HEK293T (cell line): Measurements from ENCODE around the gene PACC1.

ENCODE experiments used
- CTCF ChIA-PET: fragments of 350-600 bp; formaldehyde crosslinking; extraction: SDS; loops from one replicate; lab custom pipeline; 2021; ENCODE audit warnings: antibody characterized with exemption, inconsistent platforms; lab: Yijun Ruan, JAX
- POLR2A ChIA-PET: fragments of 350-600 bp; formaldehyde crosslinking; extraction: SDS; loops from one replicate; lab custom pipeline; 2020; ENCODE audit warnings: antibody characterized with exemption, inconsistent platforms; lab: Yijun Ruan, JAX
- DNase-seq: peaks from one replicate; pipeline ENCODE4 v3.0.0; 2012; ENCODE audit warnings: mixed read lengths; ENCODE audit errors: extremely low spot score
- ARNT ChIP-seq: fragments of 450-650 bp; IDR thresholded peaks from 2 replicates; pipeline ENCODE4 v1.6.1; 2017; ENCODE audit warnings: mild to moderate bottlenecking
- BHLHE40 ChIP-seq: fragments of 450-650 bp; IDR thresholded peaks from 2 replicates; pipeline ENCODE4 v1.6.1; 2016; ENCODE audit warnings: mild to moderate bottlenecking, moderate library complexity, borderline replicate concordance
- CTBP1 ChIP-seq: fragments of 450-650 bp; IDR thresholded peaks from 2 replicates; pipeline ENCODE4 v1.6.1; 2016; ENCODE audit warnings: borderline replicate concordance
- ELF4 ChIP-seq: fragments of 450-650 bp; IDR thresholded peaks from 2 replicates; pipeline ENCODE4 v1.6.1; 2017; ENCODE audit warnings: antibody characterized with exemption
- FOXA1 ChIP-seq: fragments of 450-650 bp; IDR thresholded peaks from 2 replicates; pipeline ENCODE4 v1.6.1; 2016; ENCODE audit warnings: mild to moderate bottlenecking
- FOXK2 ChIP-seq: fragments of 450-650 bp; IDR thresholded peaks from 2 replicates; pipeline ENCODE4 v1.6.1; 2016; ENCODE audit warnings: mild to moderate bottlenecking
- FOXM1 ChIP-seq: fragments of 450-650 bp; IDR thresholded peaks from 2 replicates; pipeline ENCODE4 v1.6.1; 2017; ENCODE audit warnings: mild to moderate bottlenecking, borderline replicate concordance
- HDGF ChIP-seq: fragments of 450-650 bp; IDR thresholded peaks from 2 replicates; pipeline ENCODE4 v1.6.1; 2017; ENCODE audit warnings: antibody characterized with exemption, borderline replicate concordance
- L3MBTL2 ChIP-seq: fragments of 450-650 bp; conservative IDR thresholded peaks from 2 replicates; pipeline ENCODE4 v1.6.1; 2016; ENCODE audit warnings: mild to moderate bottlenecking
- LEF1 ChIP-seq: fragments of 450-650 bp; IDR thresholded peaks from 2 replicates; pipeline ENCODE4 v1.6.1; 2017; ENCODE audit warnings: mild to moderate bottlenecking, borderline replicate concordance
- NFRKB ChIP-seq: fragments of 450-650 bp; IDR thresholded peaks from 2 replicates; pipeline ENCODE4 v1.6.1; 2016; ENCODE audit warnings: mild to moderate bottlenecking, moderate library complexity
- SP1 ChIP-seq: fragments of 450-650 bp; IDR thresholded peaks from 2 replicates; pipeline ENCODE4 v1.6.1; 2017
- SUZ12 ChIP-seq: fragments of 450-650 bp; IDR thresholded peaks from 2 replicates; pipeline ENCODE4 v1.6.1; 2016; ENCODE audit warnings: mild to moderate bottlenecking
- TARDBP ChIP-seq: fragments of 450-650 bp; IDR thresholded peaks from 2 replicates; pipeline ENCODE4 v1.6.1; 2016
- ZNF384 ChIP-seq: fragments of 450-650 bp; IDR thresholded peaks from 2 replicates; pipeline ENCODE4 v1.6.1; 2016
- TF ChIP-seq, protein P1 (sequence below): fragments of 450-650 bp; IDR thresholded peaks from 2 replicates; pipeline ENCODE4 v1.6.1; 2016

PACC1 gene

DNA sequence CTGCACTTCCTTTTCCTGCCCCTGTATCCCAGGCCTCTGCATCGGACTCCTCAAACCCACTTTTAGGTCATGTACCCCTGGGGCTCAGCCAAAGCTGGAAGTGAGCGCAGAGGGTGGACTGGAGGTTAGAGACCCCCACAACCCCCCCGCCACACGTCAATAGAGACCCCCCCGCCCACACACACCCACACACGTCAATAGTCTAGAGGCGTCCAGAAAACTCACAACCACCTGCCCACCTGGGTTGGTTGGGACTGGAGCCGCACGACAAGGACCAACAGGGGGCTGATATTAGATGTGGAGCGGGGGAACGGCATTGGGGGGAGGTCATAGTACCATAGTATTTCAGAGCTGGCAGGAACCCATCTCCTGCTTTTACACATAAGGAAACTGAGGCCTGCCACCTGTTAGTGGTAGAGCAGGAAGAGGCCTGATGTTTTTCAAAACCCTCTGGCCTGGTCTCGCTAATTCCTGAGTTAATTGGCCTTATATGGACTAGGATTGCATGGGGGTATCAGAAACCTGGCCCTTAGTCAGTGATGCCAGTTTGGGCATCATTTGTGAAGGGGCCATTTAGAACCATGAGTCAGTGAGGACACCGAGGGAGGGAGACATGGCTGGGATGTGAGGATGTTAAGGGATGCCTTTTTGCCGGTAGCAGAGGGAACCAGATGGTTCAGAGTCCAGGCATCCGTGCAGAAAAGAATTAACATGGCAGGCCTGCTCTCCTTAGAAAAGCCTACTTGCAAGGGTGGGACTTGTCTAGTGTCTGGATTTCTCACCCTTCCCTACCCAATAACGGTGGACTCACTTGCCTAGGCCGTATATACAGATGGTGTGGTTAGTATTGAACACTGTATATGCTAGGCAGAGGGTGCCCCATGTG is 19.1 kb upstream of the PACC1 start:
- ChIA-PET CTCF (interaction anchor here (1.3 to 1.8 kb wide), 2 partner anchors 22 kb away, joined by 3 to 7 read pairs; no protein-coding TSS in a partner anchor), POLR2A (interaction anchor here (1.3 to 1.6 kb wide), 2 partner anchors 17 to 20 kb away, joined by 3 to 5 read pairs; partner anchors contain the start of gene PACC1)
- no peak for TF ChIP-seq NFRKB
- no peak for TF ChIP-seq FOXA1
- TF ChIP-seq, protein P1, sequence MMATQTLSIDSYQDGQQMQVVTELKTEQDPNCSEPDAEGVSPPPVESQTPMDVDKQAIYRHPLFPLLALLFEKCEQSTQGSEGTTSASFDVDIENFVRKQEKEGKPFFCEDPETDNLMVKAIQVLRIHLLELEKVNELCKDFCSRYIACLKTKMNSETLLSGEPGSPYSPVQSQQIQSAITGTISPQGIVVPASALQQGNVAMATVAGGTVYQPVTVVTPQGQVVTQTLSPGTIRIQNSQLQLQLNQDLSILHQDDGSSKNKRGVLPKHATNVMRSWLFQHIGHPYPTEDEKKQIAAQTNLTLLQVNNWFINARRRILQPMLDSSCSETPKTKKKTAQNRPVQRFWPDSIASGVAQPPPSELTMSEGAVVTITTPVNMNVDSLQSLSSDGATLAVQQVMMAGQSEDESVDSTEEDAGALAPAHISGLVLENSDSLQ: no peak
- TF ChIP-seq ELF4: no peak
- no peak for TF ChIP-seq HDGF
- TF ChIP-seq FOXM1: no peak
- no peak for TF ChIP-seq L3MBTL2
- no peak for TF ChIP-seq CTBP1
- no peak for TF ChIP-seq SUZ12
- no peak for TF ChIP-seq SP1
- no peak for TF ChIP-seq ARNT
- TF ChIP-seq TARDBP: no peak
- TF ChIP-seq LEF1: no peak
- TF ChIP-seq BHLHE40: no peak
- no peak for TF ChIP-seq ZNF384
- no peak for TF ChIP-seq FOXK2
- no peak for DNase-seq

GRCh38 chr1:212432661-212433576 is 18.2 kb upstream of the PACC1 start, which contains the start of gene NENF:
Gene NENF (plus strand): TSS chr1:212432920. CDS start chr1:212432944, 24 bp downstream.
- CTCF ChIA-PET: interaction anchor here (0.6 to 1.8 kb wide), 2 partner anchors 23 to 328 kb away, joined by 3 to 7 read pairs; no protein-coding TSS in a partner anchor
- POLR2A ChIA-PET: interaction anchor here (0.6 to 1.6 kb wide), 3 partner anchors 16 to 19 kb away, joined by 3 to 5 read pairs (median 3); partner anchors contain the start of gene PACC1
- TF ChIP-seq SUZ12 (no peak), FOXM1 (peak; percentile 57; the same call in 1 of the 2 replicates), CTBP1 (no peak), LEF1 (0 out of 2 replicates have a peak, but pooled peaks have one; percentile 79), ARNT (0 out of 2 replicates have a peak, but pooled peaks have one; percentile 29)
- peak; percentile 98 for DNase-seq

- no peak for DNase-seq
- CTCF ChIA-PET: interaction anchor here (0.6 to 1.8 kb wide), 2 partner anchors 24 to 327 kb away, joined by 3 to 7 read pairs; no protein-coding TSS in a partner anchor
- TF ChIP-seq ZNF384 (no peak), CTBP1 (no peak), FOXK2 (no peak), L3MBTL2 (no peak; the same call in 1 of the 2 replicates), LEF1 (no peak), FOXA1 (no peak), FOXM1 (no peak), BHLHE40 (no peak), ELF4 (no peak), SP1 (no peak), SUZ12 (no peak), NFRKB (no peak), ARNT (no peak)
- TF ChIP-seq, protein P1: no peak
- POLR2A ChIA-PET: interaction anchor here (0.6 to 1.6 kb wide), 3 partner anchors 15 to 18 kb away, joined by 3 to 5 read pairs (median 3); partner anchors contain the start of gene PACC1
Observed at GRCh38 chr1:212432272-212432660, 17.6 kb upstream of the PACC1 start.

- ChIA-PET POLR2A (interaction anchor here (1.6 kb wide), 1 partner anchor 18 kb away, joined by 5 read pairs; the partner anchor contains the start of gene PACC1), CTCF (interaction anchor here (1.8 kb wide), 1 partner anchor 24 kb away, joined by 7 read pairs; no protein-coding TSS in a partner anchor)
- DNase-seq: no peak
- no peak for TF ChIP-seq FOXM1
- TF ChIP-seq TARDBP: no peak
- TF ChIP-seq HDGF: no peak
- TF ChIP-seq SUZ12: no peak
- no peak for TF ChIP-seq SP1
- no peak for TF ChIP-seq NFRKB
- TF ChIP-seq ZNF384: no peak
- TF ChIP-seq FOXK2: no peak
- TF ChIP-seq ARNT: no peak
- no peak for TF ChIP-seq FOXA1
- TF ChIP-seq LEF1: no peak
Observed at GRCh38 chr1:212431644-212432043, 17.0 kb upstream of the PACC1 start.

DNA sequence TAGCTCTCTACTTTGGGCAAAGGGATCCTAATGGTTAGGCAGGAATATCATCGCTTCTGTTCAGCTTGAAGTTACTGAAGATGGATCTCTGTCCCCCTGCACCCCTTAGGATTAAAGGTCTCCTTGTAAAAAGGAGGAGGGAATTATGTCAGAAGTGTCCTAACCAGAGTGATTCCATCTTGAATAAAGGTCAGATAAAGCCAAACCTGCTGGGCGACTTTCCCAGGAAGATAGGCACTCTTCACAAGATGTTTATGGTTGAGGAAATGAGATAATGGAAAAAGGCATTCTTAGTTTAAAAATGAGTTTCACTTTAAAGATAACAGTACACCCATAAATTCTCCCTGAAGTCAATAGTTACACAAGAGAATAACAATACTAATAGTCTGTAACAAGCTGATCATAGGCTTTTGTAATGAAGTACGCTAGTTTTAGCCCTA is 16.3 kb upstream of the PACC1 start:
- ChIA-PET CTCF (interaction anchor here (0.8 to 1.0 kb wide), 2 partner anchors 25 to 366 kb away, joined by 3 read pairs; no protein-coding TSS in a partner anchor), POLR2A (interaction anchor here (0.6 to 0.7 kb wide), 2 partner anchors 25 to 395 kb away, joined by 3 read pairs; partner anchors contain the start of genes DTL and INTS7)
- no peak for DNase-seq
- no peak for TF ChIP-seq SP1
- no peak for TF ChIP-seq HDGF
- no peak for TF ChIP-seq TARDBP
- TF ChIP-seq L3MBTL2: no peak
- TF ChIP-seq FOXK2: no peak
- TF ChIP-seq, protein P1: no peak
- TF ChIP-seq ZNF384: no peak
- no peak for TF ChIP-seq SUZ12
